ENCODE measurements around the gene YIPF1.

GRCh38 chr1:53837646-53837923 is 52.0 kb downstream of the YIPF1 start:
- TF ChIP-seq CTCF (IDR thresholded peaks at IDR 0.05) = no peak
- no peak for TF ChIP-seq EZH2 (IDR thresholded peaks at IDR 0.05)
